HG03469 (cell line): ENCODE data around the gene DCANP1.

Experiments
- ATAC-seq: cut with Tn5 transposase; IDR thresholded peaks from one replicate; pipeline ENCODE4 v1.9.1; 2021; ENCODE audit warnings: mild to moderate bottlenecking, moderate library complexity, moderate number of reproducible peaks; ENCODE audit not compliant: unreplicated experiment

Gene DCANP1

DNA sequence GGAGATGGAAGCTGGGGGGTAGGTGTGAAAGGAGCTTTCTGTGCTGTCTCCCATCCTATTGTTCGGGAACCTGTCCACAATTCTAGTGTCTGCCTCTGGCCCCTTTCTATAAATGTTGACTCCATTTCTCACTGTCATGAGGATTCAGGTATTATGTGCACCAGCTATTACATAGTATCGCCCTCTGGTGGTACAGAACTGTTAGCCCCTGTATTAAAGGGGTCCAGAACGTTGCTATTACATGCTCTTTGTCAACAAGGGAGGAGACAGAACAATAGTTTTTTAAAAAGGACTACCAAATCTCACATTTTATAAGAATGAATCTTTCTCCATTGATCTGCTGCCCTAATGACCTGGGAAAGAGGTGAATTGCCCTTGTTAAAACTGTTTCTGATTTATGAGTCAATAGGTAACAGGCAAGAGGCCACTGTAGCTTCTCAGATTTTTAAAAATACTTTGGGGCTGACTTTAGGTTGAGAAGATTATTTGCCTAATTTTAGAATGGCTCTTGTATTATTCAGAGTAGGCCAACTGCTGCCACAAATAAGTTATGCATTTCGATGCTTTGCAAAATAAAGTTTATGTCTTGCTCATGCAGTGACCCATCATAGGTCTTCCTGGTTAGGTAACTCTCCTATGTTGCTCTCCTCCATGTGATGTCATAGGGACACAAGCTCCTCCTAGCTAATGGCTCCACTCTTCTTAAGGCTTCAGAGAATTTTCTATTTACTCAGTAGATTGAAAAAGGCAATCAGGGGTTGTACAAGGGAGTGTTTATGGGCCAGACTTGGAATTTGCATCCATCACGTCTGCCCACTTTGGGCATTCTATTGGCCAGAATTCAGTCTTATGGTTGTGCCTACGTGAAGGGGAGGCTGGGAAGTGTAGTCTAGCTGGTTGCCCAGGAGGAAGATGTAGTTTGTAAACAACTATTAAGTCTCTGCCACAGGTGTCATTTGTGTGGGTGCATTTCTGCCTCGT, 20.8 kb downstream of the DCANP1 start:
- peak; percentile 83 for ATAC-seq

DNA sequence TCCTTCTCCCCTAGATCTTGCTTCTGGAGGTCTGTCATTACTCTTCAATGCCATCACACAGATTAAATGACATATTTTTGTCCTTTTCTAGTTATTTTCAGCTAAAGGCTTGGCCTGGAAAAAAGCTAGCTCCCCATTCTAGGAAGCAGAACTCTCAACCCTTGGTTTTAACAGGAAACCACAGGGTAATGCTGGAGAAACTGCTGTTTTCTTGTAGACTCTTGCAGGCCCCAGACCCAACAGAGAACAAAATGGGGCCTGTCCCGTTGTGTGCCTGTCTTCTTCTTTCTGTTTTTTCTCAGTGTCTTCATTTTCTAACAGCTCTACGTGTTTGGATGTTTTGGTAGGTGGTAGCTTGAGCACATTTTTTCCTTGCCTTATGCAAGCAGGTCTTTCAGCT, 21.5 kb downstream of the DCANP1 start:
- ATAC-seq, result no peak

DNA sequence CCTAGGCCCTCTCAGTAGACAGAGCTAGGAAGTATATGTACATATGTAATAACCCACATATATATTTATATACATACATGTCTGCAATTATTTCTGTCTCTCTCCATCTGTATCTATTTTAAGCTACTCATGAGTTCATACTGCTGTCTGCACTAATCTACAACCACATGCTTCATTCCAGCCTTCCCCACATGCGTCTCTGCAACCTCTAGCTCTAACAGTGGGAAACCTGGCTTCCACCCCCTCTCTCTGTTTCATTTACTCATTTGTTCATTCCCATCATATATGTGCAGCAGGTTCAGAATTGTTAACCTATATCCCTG, 23.3 kb downstream of the DCANP1 start:
- ATAC-seq, result no peak

DNA sequence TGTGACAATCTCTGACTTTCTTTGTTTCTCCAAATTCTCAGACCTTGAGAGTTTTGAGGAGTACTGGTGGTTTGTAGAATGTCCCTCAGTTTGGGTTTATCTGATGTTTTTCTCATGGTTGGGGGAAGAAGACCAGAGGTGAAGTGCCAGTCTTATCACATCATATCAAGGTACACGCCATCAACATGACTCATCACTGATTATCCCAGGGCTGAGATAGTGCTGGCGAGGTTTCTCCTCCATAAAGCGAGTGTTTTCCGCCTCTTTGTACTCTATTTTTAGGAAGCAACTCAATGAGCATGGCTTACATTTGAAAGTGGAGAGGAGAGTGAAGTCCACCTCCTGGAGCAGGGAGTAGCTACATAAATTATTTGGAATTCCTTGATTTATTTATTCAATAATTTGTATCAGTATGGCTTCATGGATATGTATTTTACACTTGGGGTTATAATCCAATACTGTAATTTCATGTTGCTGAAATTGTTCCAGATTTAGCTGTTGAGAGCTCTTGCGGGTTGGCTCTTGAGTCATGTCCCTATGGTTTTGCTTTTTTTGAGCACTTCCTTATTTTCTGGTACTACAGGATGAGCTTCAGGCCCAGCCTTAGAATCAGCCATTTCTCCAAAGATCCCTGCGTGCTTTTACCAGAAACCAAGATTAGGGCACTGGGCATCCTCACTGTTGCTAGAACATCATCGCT, 23.9 kb downstream of the DCANP1 start:
- ATAC-seq, result no peak

DNA sequence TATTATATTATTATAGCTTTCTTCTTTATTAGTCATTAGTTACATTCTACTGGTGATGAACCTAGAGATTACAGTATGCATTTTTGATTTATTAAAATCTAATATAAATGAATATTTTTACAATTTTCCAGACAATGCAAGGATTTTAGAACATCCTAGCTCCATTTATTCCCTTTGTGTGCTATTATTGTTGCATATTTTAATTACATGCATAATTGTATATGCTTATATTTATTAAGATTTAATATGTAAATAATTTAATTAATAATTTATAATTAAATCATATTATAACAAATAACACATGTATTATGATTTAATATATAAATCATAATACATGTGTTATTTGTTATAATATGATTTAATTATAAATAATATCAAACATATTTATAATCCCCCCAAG, 24.7 kb downstream of the DCANP1 start:
- no peak for ATAC-seq

DNA sequence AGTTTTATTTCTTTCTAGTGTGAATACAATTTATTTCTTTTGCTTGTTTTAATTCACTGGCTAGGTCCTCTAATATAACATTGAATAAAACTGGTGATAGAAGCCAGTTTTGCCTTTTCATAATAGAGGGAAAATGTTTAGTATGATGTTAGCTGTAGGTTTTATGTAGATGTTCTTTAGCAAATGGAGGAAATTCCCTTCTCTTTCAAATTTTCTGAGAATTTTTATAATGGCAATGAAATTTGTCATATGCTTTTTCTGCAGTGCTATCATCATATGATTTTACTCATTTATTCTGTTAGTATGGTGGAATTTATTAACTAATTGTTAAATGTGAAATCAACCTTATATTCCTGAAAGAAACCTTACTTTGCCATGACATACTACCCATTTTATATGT, 30.1 kb downstream of the DCANP1 start:
- no peak for ATAC-seq

DNA sequence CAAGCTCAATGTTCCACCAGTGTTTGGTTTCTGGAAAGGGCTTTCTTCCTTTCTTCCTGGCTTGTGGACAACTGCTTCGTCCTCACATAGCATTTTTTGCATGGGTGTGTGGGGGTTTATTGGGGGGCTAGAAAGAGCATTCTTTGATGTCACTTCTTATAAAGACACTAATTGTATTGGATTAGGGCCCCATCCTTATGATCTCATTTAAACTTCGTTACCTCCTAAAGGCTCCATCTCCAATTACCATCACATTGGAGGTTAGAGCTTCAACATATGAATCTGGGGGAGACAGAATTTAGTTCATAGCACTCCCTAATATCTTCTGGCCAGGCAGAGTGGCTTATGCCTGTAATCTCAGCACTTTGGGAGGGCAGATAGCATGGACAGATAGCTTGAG, 42.1 kb downstream of the DCANP1 start:
- no peak for ATAC-seq

DNA sequence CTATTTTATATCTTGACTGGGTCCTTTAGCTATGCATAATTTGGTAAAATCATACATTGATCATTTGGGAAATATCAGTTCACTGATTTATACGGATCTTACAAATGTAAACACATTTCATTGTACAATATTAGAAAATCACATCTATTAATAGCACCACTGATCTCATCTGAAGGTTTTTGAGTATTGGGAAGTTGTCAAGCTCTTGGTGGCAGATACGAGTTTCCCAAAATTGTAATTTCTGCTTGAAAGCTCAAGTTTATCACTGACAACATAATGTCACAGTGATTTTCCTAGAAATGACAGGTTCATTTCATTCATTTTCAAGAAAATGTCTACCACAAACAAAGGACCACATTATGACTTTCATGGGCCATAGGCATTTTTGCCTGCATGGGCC, 45.1 kb downstream of the DCANP1 start:
- ATAC-seq, result no peak

DNA sequence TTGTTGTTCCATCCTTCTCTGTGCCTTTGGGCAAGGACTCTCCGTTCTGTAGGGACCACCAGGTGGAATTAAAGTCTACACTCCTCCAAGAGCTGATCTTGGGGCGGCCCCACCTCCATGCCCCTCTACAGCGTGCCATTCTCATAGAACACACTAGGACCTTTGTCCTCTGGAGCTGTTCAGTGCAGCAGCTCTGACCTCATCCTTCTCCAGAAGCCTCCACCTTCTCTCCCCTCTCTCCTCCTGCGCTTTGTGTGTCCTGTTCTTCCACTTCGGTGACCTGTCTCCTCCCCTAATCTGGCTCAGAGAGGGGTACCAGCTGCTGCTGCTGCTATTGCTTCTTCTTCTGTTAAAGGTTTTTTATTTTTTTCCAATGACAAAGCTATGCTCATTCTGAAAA, 46.3 kb downstream of the DCANP1 start:
- ATAC-seq, result no peak

DNA sequence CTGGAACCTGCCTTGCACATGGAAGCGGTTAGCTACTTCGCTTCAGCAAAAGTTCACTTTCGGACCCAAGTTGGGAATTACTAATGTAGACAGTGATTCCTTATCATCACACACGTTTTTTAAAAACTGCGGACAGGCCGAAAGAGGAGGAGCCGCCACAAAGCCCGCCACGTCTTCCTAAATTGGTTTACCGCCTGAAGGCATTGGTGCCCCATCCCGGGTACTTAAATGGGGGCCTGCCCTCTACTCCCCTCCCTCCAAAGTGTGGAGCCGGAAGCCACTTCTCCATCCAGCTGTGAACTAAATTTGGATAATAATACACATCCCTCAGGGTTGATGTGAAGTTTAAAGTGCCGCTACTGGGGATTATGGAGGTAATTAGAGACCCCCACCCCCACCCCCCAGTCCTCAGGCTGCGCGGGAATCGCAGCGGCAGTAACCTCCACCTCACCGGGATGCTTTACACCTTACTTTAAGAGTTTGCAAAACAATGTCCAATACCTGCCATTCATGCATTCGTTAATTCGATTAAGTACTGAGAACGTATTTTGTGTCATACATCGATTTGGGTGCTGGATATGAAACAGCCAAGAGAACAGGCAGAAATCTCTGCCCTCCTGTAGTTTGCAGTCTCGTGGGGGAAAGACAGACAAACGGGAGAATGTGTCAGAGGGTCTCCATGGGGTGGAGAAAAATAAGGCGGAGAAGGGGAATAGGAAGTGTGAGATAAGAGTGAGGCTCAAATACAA, 47.2 kb downstream of the DCANP1 start:
- no peak for ATAC-seq

DNA sequence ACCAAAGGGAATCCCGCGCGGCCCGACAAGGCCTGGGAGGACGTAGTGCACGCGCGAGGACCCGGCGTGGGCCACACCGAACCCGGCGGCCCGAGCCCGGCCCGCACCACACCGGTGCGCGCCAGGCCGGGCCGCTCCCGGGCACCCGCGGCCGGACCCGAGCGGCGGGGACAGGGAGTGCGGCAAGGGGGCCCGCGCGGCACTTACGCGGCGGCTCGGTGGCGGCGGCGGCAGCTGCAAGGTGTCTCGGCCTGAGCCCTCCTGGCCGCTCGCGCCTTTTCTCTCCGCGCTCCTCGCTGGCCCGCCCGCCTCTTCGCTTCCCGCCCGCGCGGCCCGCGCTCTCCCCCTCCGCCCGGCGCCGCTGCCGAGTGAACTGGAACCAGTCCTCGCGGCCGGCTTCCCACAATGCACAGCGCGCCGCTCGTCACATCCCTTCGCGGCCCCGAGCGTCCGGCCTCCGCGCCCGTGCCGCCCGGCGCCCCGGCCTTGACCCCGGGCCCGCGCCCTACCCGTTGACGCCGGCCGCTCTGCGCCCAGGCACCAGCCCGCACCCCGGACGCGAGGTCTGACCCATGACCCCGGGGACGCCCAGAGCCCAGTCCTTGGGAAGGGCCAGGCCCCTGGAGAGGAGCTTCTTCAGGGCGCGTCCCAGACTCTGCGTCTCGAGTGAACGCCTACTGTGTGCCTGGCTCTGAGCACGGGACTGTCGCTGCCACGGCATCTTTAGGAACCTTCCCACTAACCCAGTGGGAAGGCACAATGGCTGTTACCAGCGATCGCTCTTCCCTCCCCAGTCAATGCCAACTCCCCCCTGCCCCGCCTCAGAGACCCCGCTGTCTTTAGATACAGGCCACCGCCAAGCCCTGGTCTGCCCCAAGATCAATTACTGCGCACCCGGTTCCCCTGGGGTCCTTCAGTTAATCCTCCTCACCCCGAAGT, 48.0 kb downstream of the DCANP1 start, which contains the start of gene MACROH2A1:
Gene MACROH2A1, minus strand, starts transcription at position 377 of the 939 bp plus-strand sequence. CDS start 10,138 bp downstream, outside the sequence.
- ATAC-seq, result peak; percentile 76

DNA sequence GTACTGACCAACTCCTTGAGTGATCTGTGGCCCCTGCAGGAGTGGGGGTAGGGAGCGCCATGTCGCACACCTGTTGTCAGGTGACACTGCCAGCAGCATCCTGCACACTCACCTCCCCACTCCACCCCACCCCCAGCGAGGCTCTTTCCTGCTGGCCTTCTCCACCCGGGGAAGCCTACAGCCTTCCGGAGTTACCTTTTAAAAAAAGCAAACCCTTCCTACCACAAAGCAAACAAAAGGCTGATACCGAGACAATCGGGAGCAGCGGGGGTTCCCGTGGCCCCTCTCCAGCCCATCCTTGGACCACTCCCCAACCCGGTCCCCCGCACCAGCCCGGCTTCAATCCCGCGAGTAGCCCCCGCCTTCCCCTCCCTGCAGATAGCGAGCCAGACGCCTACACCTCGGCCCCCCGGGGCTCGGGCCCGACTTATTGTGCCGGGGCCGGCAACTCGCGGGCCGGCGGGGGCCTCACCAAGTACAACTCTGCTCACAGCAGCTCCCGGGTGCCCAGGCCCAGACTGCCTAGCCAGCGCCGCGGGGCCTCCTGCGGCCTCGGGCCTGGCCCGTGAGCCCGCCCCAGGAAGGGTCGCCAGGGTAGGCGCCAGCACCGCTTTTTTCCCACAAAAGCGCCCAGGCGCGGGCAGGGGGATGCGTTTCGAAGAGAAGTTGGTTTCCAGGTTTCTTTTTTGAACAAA, 48.8 kb downstream of the DCANP1 start:
- no peak for ATAC-seq

DNA sequence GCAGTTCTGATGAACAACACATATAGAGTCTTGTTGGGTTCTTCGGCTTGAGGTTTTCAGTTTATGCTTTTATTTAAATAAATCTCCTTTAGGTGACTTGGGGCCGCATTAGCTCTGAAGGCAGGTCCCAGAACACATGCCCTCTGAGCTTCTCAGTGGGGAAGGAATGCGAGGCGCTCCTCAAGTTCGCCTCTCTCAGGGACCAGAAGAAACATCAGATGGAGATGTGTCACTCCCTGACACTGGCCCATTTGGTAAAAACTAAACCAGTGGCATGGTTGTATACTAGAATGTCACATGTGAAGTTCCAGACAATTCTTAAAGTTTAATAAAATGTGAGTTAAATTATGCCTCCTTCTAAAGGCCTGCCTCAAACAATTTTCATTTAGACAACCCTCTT, 50.1 kb downstream of the DCANP1 start:
- no peak for ATAC-seq

DNA sequence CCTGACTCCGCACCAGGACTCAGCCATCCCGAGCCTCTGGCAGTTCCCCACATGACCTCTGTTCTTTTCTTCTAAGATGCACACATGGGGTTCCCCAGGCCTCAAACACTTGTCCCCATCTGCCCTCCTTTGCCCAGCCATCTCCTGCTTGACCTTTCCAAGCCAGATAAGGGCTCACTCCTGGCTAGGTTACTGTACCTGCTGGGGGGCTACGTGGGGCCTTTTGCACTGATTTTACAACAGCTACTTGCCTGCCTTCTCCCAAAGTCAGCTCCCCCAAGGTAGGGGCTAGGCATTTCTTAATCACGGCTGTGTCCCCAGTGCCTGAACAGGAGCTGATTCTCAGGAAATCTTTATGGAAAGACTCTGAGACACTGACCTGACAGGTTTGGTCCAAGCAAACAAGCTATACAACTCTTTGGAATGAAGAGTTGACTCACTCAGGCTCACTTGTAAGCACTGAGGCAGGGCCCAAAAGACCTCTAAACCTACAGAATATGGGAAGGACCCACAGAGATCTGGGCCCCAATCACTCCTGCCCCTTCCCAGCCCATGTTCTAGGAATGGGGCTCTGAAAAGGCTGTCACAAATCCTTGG, 50.6 kb downstream of the DCANP1 start:
- no peak for ATAC-seq

DNA sequence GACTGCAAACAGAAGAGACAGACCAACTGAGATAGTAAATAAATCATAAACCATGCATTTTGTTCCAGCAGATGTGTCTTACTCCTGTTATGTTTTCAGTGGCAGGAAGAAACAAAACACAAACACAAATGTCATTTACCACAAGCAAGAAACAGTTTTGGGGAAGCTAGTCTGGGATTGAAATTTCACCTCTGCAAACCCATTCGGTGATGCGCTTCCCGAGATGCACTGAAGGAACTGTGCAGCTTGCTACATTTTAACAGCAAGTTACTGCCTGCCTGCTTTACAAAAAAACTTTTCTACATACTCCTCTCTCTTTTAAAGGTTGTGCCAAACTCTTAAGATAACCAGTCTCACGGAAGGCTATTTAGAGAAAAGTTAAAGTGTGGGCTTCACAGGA, 51.3 kb downstream of the DCANP1 start:
- ATAC-seq, result no peak

DNA sequence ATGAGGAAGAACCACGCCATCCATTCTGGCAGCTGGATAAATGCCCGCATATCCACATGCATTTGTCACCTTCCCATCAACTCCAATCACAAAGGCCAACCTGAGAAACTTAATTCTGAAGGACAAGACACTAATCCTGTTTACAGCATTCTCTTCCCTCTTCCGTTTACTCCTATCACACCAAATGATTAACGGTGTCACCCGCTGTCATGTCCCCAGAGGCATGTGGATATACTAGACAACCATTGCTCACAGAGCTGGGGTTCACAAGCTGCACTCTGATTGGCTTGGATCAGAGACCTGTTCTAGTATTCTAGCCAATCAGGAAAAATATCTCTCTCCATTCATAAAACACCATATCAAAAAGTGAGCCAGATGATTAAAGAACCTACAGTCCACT, 51.7 kb downstream of the DCANP1 start:
- no peak for ATAC-seq
